Upper lobe of left lung (tissue), 4 donors: ENCODE results near the gene NLRP1.
A peak's percentile ranks its signal among the peaks of the same experiment; 100 is the strongest.

ENCODE experiments used
- EP300 ChIP-seq, 4 donors: sonication (generic); formaldehyde crosslinking; IDR thresholded peaks; one replicate each; pipeline ENCODE4 v1.5.1; 2017; ENCODE audit warnings: antibody characterized with exemption in 4 of 4, control low read depth in 2 of 4
- POLR2AphosphoS5 ChIP-seq, 2 donors: sonication (generic); formaldehyde crosslinking; IDR thresholded peaks; one replicate each; pipeline ENCODE4 v1.5.1; 2017; ENCODE audit warnings: antibody characterized with exemption in 2 of 2
- TF ChIP-seq, protein P1 (sequence below), 6 experiments: fragments of 450-650 bp in 4 of 6; fragments of 200-600 bp in 2 of 6; sonication (generic) in 2 of 6; IDR thresholded peaks; one replicate each; pipeline ENCODE4 v1.5.1; 2016 to 2019; ENCODE audit warnings: antibody characterized with exemption in 6 of 6

GRCh38 chr17:5485270-5486205 lies 98.8 kb downstream of the NLRP1 start, which contains the start of gene DERL2:
- TF ChIP-seq, protein P1, sequence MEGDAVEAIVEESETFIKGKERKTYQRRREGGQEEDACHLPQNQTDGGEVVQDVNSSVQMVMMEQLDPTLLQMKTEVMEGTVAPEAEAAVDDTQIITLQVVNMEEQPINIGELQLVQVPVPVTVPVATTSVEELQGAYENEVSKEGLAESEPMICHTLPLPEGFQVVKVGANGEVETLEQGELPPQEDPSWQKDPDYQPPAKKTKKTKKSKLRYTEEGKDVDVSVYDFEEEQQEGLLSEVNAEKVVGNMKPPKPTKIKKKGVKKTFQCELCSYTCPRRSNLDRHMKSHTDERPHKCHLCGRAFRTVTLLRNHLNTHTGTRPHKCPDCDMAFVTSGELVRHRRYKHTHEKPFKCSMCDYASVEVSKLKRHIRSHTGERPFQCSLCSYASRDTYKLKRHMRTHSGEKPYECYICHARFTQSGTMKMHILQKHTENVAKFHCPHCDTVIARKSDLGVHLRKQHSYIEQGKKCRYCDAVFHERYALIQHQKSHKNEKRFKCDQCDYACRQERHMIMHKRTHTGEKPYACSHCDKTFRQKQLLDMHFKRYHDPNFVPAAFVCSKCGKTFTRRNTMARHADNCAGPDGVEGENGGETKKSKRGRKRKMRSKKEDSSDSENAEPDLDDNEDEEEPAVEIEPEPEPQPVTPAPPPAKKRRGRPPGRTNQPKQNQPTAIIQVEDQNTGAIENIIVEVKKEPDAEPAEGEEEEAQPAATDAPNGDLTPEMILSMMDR (IDR thresholded peaks at IDR 0.05), result no peak
- TF ChIP-seq POLR2AphosphoS5 (IDR thresholded peaks at IDR 0.05), result peak; percentile 5 to 43
- no peak for TF ChIP-seq EP300 (IDR thresholded peaks at IDR 0.05)
